Measurements from ENCODE around the gene ATF1.
"Not testable (repeated sequence)": the region's sequence is repeated elsewhere in the genome, so short reads cannot be mapped to it uniquely, and the experiment has no call there.

Gene ATF1

GRCh38 chr12:50753232-50753769, 10.6 kb upstream of the ATF1 start:
- DNase-seq, result no peak

GRCh38 chr12:50764286-50765094, 589 bp downstream of the ATF1 start:
- DNase-seq, result peak; percentile 36

- peak; percentile 33 for DNase-seq
Measured at GRCh38 chr12:50765095-50765911, 1.4 kb downstream of the ATF1 start.

GRCh38 chr12:50768391-50768790, 4.5 kb downstream of the ATF1 start:
- DNase-seq, result no peak

- DNase-seq, result not testable (repeated sequence)
Measured at GRCh38 chr12:50768813-50769212, 4.9 kb downstream of the ATF1 start.

- no peak for DNase-seq
Measured at GRCh38 chr12:50771409-50771808, 7.5 kb downstream of the ATF1 start.

- DNase-seq, result no peak
Measured at GRCh38 chr12:50772470-50772869, 8.6 kb downstream of the ATF1 start.

GRCh38 chr12:50772877-50773276, 9.0 kb downstream of the ATF1 start:
- DNase-seq, result no peak

GRCh38 chr12:50775251-50775650, 11.3 kb downstream of the ATF1 start:
- DNase-seq, result no peak

- DNase-seq, result no peak
Measured at GRCh38 chr12:50776749-50777728, 13.1 kb downstream of the ATF1 start.

- DNase-seq, result no peak
Measured at GRCh38 chr12:50778663-50779590, 15.0 kb downstream of the ATF1 start.

GRCh38 chr12:50780013-50780412, 16.1 kb downstream of the ATF1 start:
- DNase-seq, result no peak

GRCh38 chr12:50784501-50784900, 20.6 kb downstream of the ATF1 start:
- DNase-seq, result no peak

GRCh38 chr12:50785406-50786001, 21.6 kb downstream of the ATF1 start:
- no peak for DNase-seq

GRCh38 chr12:50786498-50787231, 22.8 kb downstream of the ATF1 start:
- peak; percentile 84 for DNase-seq

- DNase-seq, result no peak
Measured at GRCh38 chr12:50787618-50788017, 23.7 kb downstream of the ATF1 start.

- peak; percentile 63 for DNase-seq
Measured at GRCh38 chr12:50788561-50788960, 24.7 kb downstream of the ATF1 start.

GRCh38 chr12:50790081-50790480, 26.2 kb downstream of the ATF1 start:
- DNase-seq, result no peak

GRCh38 chr12:50799908-50800307, 36.0 kb downstream of the ATF1 start:
- DNase-seq, result no peak

GRCh38 chr12:50803230-50803875, 39.5 kb downstream of the ATF1 start:
- DNase-seq, result no peak

All from fibroblast of upper back skin (primary cell).